ENCODE results near the gene CTTNBP2NL.
A peak's percentile ranks its signal among the peaks of the same experiment; 100 is the strongest.
"Not testable (repeated sequence)": the region's sequence is repeated elsewhere in the genome, so short reads cannot be mapped to it uniquely, and the experiment has no call there.

CTTNBP2NL gene

GRCh38 chr1:112466078-112466660, 70.2 kb downstream of the CTTNBP2NL start:
- peak; percentile 86 for DNase-seq

- DNase-seq: not testable (repeated sequence)
These were observed 74.3 kb downstream of the CTTNBP2NL start for GRCh38 chr1:112470324-112470723.

GRCh38 chr1:112470966-112471365, 75.0 kb downstream of the CTTNBP2NL start:
- DNase-seq: no peak

GRCh38 chr1:112472142-112472541, 76.1 kb downstream of the CTTNBP2NL start:
- no peak for DNase-seq

- DNase-seq: no peak
These were observed 81.5 kb downstream of the CTTNBP2NL start for GRCh38 chr1:112477550-112477949.

- no peak for DNase-seq
These were observed 82.3 kb downstream of the CTTNBP2NL start for GRCh38 chr1:112478314-112478713.

- not testable (repeated sequence) for DNase-seq
These were observed 90.0 kb downstream of the CTTNBP2NL start for GRCh38 chr1:112486063-112486462.

GRCh38 chr1:112487686-112488085, 91.7 kb downstream of the CTTNBP2NL start:
- DNase-seq: not testable (repeated sequence)

- DNase-seq: no peak
These were observed 92.1 kb downstream of the CTTNBP2NL start for GRCh38 chr1:112488141-112488540.

GRCh38 chr1:112492076-112492475, 96.1 kb downstream of the CTTNBP2NL start:
- DNase-seq: no peak

- no peak for DNase-seq
These were observed 97.3 kb downstream of the CTTNBP2NL start for GRCh38 chr1:112493351-112493750.

- no peak for DNase-seq
These were observed 100.3 kb downstream of the CTTNBP2NL start for GRCh38 chr1:112496290-112496689.

GRCh38 chr1:112501810-112502641, 106.0 kb downstream of the CTTNBP2NL start:
- peak; percentile 12 for DNase-seq

- DNase-seq: no peak
These were observed 106.8 kb downstream of the CTTNBP2NL start for GRCh38 chr1:112502826-112503225.

GRCh38 chr1:112504001-112504660, 108.1 kb downstream of the CTTNBP2NL start:
- no peak for DNase-seq

- no peak for DNase-seq
These were observed 108.8 kb downstream of the CTTNBP2NL start for GRCh38 chr1:112504661-112505399.

GRCh38 chr1:112505400-112505785, 109.4 kb downstream of the CTTNBP2NL start:
- no peak for DNase-seq

- DNase-seq: no peak
These were observed 109.9 kb downstream of the CTTNBP2NL start for GRCh38 chr1:112505878-112506277.

GRCh38 chr1:112506306-112506705, 110.3 kb downstream of the CTTNBP2NL start:
- DNase-seq: no peak

GRCh38 chr1:112506731-112507130, 110.7 kb downstream of the CTTNBP2NL start:
- no peak for DNase-seq

GRCh38 chr1:112507336-112507735, 111.3 kb downstream of the CTTNBP2NL start:
- DNase-seq: no peak

- no peak for DNase-seq
These were observed 111.9 kb downstream of the CTTNBP2NL start for GRCh38 chr1:112507921-112508277.

GRCh38 chr1:112508278-112509004, 112.4 kb downstream of the CTTNBP2NL start, which contains the start of gene WNT2B:
Gene WNT2B (plus strand): TSS chr1:112508965. CDS start chr1:112509263, 298 bp downstream.
- DNase-seq: no peak

Data from NCI-H1436 (cell line).